ENCODE measurements around the gene PTCRA. TPM values are rescaled to one million over a fixed set of nuclear protein-coding genes. Genes with fewer than 3 reads are reported as not detected.
"Not testable (repeated sequence)": the region's sequence is repeated elsewhere in the genome, so short reads cannot be mapped to it uniquely, and the experiment has no call there.

The PTCRA gene
- total RNA-seq, 1 donor from 2014 or later = not detected

DNA sequence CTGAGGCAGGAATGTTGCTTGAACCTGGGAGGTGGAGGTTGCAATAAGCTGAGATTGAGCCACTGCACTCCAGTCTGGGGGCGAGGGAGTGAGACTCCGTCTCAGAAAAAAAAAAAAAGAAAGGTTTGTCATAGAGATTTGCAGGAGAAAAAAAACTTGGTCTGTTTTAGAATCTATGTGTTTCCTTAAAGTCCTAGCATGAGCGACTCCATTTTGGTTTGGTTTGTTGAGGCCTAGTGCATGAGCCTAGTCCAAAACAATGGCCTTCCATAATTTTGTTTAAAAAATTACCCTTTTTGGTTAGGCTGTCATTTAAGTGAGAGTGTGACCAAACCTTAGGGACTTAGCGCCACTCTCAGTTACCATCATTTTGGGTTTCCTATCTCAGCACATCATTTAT is 36.5 kb downstream of the PTCRA start:
- TF ChIP-seq, protein P1, sequence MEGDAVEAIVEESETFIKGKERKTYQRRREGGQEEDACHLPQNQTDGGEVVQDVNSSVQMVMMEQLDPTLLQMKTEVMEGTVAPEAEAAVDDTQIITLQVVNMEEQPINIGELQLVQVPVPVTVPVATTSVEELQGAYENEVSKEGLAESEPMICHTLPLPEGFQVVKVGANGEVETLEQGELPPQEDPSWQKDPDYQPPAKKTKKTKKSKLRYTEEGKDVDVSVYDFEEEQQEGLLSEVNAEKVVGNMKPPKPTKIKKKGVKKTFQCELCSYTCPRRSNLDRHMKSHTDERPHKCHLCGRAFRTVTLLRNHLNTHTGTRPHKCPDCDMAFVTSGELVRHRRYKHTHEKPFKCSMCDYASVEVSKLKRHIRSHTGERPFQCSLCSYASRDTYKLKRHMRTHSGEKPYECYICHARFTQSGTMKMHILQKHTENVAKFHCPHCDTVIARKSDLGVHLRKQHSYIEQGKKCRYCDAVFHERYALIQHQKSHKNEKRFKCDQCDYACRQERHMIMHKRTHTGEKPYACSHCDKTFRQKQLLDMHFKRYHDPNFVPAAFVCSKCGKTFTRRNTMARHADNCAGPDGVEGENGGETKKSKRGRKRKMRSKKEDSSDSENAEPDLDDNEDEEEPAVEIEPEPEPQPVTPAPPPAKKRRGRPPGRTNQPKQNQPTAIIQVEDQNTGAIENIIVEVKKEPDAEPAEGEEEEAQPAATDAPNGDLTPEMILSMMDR (IDR thresholded peaks at IDR 0.05) = no peak
- TF ChIP-seq EZH2phosphoT487 (IDR thresholded peaks at IDR 0.05) (no peak), EZH2 (IDR thresholded peaks at IDR 0.05) (no peak)
- Histone ChIP-seq H3K27me3 (no peaks in the 10 kb centered on the region), H3K27ac (no peak overlapping the region), H3K4me1 (no peaks in the 10 kb centered on the region), H4K20me1 (ENCODE audit: low read depth) (no peaks in the 10 kb centered on the region), H3F3A (ENCODE audit: low read depth) (no peaks in the 10 kb centered on the region), H3K9ac (no peak overlapping the region), H3K9me3 (ENCODE audit: low read depth) (no peaks in the 10 kb centered on the region), H3K79me2 (ENCODE audit: low read depth) (no peaks in the 10 kb centered on the region), H2AFZ (replicated peaks) (no peak overlapping the region), H3K4me2 (no peak overlapping the region), H3K4me3 (no peak overlapping the region), H3K36me3 (no peaks in the 10 kb centered on the region)
- peaks cover 3% of the 10 kb centered on the region for H3K4me1 Mint-ChIP-seq
- H3K27ac Mint-ChIP-seq = no peak overlapping the region
- DNase-seq (ENCODE audit: low spot score) = no peak
- H3K27me3 Mint-ChIP-seq (ENCODE audit: insufficient read depth, low read depth) = peaks cover 4% of the 10 kb centered on the region
- H3K4me3 Mint-ChIP-seq = no peak overlapping the region
- H3K36me3 Mint-ChIP-seq = peaks cover 2% of the 10 kb centered on the region
- no peaks in the 10 kb centered on the region for H3K9me3 Mint-ChIP-seq

DNA sequence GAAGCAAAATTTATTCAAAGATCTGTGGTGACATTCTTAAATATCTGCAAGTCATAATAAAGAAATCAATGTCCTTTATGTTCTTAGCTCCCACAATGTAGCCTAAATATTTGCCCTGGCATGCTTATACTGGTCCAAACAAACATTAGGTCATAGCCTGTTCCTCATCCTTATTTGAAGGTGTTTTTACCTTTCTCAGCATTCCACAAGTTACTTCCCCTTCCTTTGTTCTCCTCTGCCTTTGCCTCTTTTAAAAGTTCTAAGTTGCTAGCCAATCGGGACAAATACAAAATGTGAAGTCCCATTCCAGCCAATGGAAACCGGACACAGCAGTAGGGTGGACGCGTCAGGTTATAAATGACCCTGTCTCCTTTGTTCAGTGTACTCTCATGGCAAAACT is 38.6 kb downstream of the PTCRA start:
- H3K9ac ChIP-seq; H3K36me3 Mint-ChIP-seq; H3K27ac ChIP-seq; H3K27me3 ChIP-seq; H3K36me3 ChIP-seq; DNase-seq (ENCODE audit: low spot score); H3K27ac Mint-ChIP-seq; H3K4me1 Mint-ChIP-seq; H3K9me3 ChIP-seq (ENCODE audit: low read depth); H3K79me2 ChIP-seq (ENCODE audit: low read depth); H3K4me1 ChIP-seq; H3K27me3 Mint-ChIP-seq (ENCODE audit: insufficient read depth, low read depth); H3K4me3 ChIP-seq; H3K4me3 Mint-ChIP-seq; H3K4me2 ChIP-seq; H2AFZ ChIP-seq (replicated peaks); H4K20me1 ChIP-seq (ENCODE audit: low read depth); H3K9me3 Mint-ChIP-seq; H3F3A ChIP-seq (ENCODE audit: low read depth): not testable (repeated sequence)

DNA sequence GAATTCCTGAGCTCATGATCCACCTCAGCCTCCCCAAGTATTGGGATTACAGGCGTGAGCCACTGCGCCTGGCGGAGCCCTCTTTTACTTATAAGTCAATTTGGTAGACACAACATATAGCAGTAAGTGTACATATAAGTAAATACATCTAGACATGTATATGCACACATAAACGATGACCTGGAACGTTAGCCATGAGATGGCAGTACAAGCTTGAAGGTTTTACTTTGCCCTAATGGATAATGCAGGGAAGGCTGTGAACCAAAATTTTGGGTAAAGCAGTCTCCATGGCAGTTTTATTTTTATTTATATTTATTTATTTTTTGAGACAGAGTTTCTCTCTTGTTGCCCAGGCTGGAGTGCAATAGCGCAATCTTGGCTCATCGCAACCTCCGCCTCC is 42.3 kb downstream of the PTCRA start:
- Histone ChIP-seq H3K36me3 (no peaks in the 10 kb centered on the region), H3K79me2 (ENCODE audit: low read depth) (no peaks in the 10 kb centered on the region), H3K9me3 (ENCODE audit: low read depth) (no peaks in the 10 kb centered on the region), H3K4me1 (no peaks in the 10 kb centered on the region), H4K20me1 (ENCODE audit: low read depth) (no peaks in the 10 kb centered on the region), H3K27ac (no peak overlapping the region), H3K27me3 (peaks cover 35% of the 10 kb centered on the region), H2AFZ (replicated peaks) (no peak overlapping the region), H3K9ac (no peak overlapping the region), H3K4me2 (no peak overlapping the region), H3F3A (ENCODE audit: low read depth) (peaks cover 27% of the 10 kb centered on the region), H3K4me3 (no peak overlapping the region)
- H3K9me3 Mint-ChIP-seq = no peaks in the 10 kb centered on the region
- DNase-seq (ENCODE audit: low spot score) = no peak
- H3K4me1 Mint-ChIP-seq = peaks cover 11% of the 10 kb centered on the region
- no peak overlapping the region for H3K4me3 Mint-ChIP-seq
- peaks cover 26% of the 10 kb centered on the region for H3K27me3 Mint-ChIP-seq (ENCODE audit: insufficient read depth, low read depth)
- TF ChIP-seq EZH2 (IDR thresholded peaks at IDR 0.05) (no peak), EZH2phosphoT487 (IDR thresholded peaks at IDR 0.05) (no peak)
- TF ChIP-seq, protein P1 (IDR thresholded peaks at IDR 0.05) = no peak
- H3K27ac Mint-ChIP-seq = no peak overlapping the region
- peaks cover 6% of the 10 kb centered on the region for H3K36me3 Mint-ChIP-seq

DNA sequence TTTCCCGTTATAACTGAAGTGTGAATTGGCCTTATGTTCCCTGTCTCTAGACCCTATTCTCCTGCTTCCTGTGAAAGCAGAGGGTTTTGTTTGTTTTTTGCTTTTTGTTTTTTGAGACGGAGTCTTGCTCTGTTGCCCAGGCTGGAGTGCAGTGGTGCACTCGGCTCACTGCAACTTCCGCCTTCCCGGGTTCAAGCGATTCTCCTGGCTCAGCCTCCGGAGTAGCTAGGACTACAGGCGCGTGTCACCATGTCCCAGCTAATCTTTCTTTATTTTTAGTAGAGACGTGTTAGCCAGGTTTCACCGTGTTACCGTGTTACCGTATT is 44.0 kb downstream of the PTCRA start:
- TF ChIP-seq EZH2 (IDR thresholded peaks at IDR 0.05) (no peak), EZH2phosphoT487 (IDR thresholded peaks at IDR 0.05) (no peak)
- TF ChIP-seq, protein P1 (IDR thresholded peaks at IDR 0.05) = no peak
- peaks cover 6% of the 10 kb centered on the region for H3K36me3 Mint-ChIP-seq
- Histone ChIP-seq H4K20me1 (ENCODE audit: low read depth) (no peaks in the 10 kb centered on the region), H3K27me3 (peaks cover 35% of the 10 kb centered on the region), H3F3A (ENCODE audit: low read depth) (peaks cover 27% of the 10 kb centered on the region), H3K9me3 (ENCODE audit: low read depth) (no peaks in the 10 kb centered on the region), H3K9ac (no peak overlapping the region), H3K36me3 (no peaks in the 10 kb centered on the region), H2AFZ (replicated peaks) (peak overlapping the region; percentile 100), H3K4me3 (peak overlapping the region; percentile 67), H3K4me1 (peaks cover 4% of the 10 kb centered on the region), H3K4me2 (peak overlapping the region; percentile 96), H3K79me2 (ENCODE audit: low read depth) (no peaks in the 10 kb centered on the region), H3K27ac (no peak overlapping the region)
- H3K9me3 Mint-ChIP-seq = no peaks in the 10 kb centered on the region
- H3K27ac Mint-ChIP-seq = no peak overlapping the region
- peak overlapping the region; percentile 79 for H3K4me3 Mint-ChIP-seq
- peaks cover 11% of the 10 kb centered on the region for H3K4me1 Mint-ChIP-seq
- no peak for DNase-seq (ENCODE audit: low spot score)
- H3K27me3 Mint-ChIP-seq (ENCODE audit: insufficient read depth, low read depth) = peaks cover 26% of the 10 kb centered on the region
